GM12892 (cell line): ENCODE data around the gene ANGPTL5.

Experiments used
- DNase-seq: peaks from one replicate; pipeline ENCODE4 v3.0.0; 2011; ENCODE audit not compliant: insufficient read length
- FAIRE-seq: peaks from 2 replicates; lab custom pipeline; 2011; peaks lifted over from hg19 to GRCh38; lab: Jason Lieb, UNC
- POLR2A ChIP-seq: IDR thresholded peaks from 2 replicates; pipeline ENCODE4 v1.6.1; 2011; ENCODE audit warnings: low read depth, low read length, control low read depth
- POLR2AphosphoS5 ChIP-seq: IDR thresholded peaks from 2 replicates; pipeline ENCODE4 v1.6.1; 2011; ENCODE audit warnings: low read depth, low read length, control low read depth
- TAF1 ChIP-seq: IDR thresholded peaks from 2 replicates; pipeline ENCODE4 v1.6.1; 2011; ENCODE audit warnings: low read depth, mild to moderate bottlenecking, control low read depth, low read length, borderline replicate concordance

ANGPTL5 gene

GRCh38 chr11:101840704-101841103 is 75.6 kb downstream of the ANGPTL5 start:
- no peak for FAIRE-seq
- TF ChIP-seq POLR2AphosphoS5 (no peak), POLR2A (no peak), TAF1 (no peak)
- no peak for DNase-seq
